Endodermal cell (in vitro differentiated cells): ENCODE measurements around the gene DNM1L. TPM values are rescaled to one million over a fixed set of nuclear protein-coding genes. Genes with fewer than 3 reads are reported as not detected.

Experiments used
- DNase-seq: peaks from one replicate; pipeline ENCODE4 v3.0.0-alpha.2; 2017
- H3K27ac ChIP-seq: 2 replicates; pipeline ENCODE4 v1.5.1; 2013; ENCODE audit warnings: mild to moderate bottlenecking, low read depth, low read length, moderate library complexity
- H3K27me3 ChIP-seq: 2 replicates; pipeline ENCODE4 v1.6.1; 2013; ENCODE audit warnings: mild to moderate bottlenecking, low read length, moderate library complexity; ENCODE audit not compliant: insufficient read depth, control insufficient read depth, poor library complexity, severe bottlenecking
- H3K36me3 ChIP-seq: 2 replicates; pipeline ENCODE4 v1.7.0; 2013; ENCODE audit warnings: mild to moderate bottlenecking, low read length, moderate library complexity; ENCODE audit not compliant: control insufficient read depth, insufficient read depth
- H3K4me1 ChIP-seq: one replicate; pipeline ENCODE4 v1.7.0; 2013; ENCODE audit warnings: low read length; ENCODE audit not compliant: control insufficient read depth, insufficient read depth
- H3K4me3 ChIP-seq: 2 replicates; pipeline ENCODE4 v1.5.1; 2013; ENCODE audit warnings: mild to moderate bottlenecking, low read length, moderate library complexity
- H3K9ac ChIP-seq: 2 replicates; pipeline ENCODE4 v1.6.1; 2013; ENCODE audit warnings: mild to moderate bottlenecking, low read length, moderate library complexity; ENCODE audit not compliant: poor library complexity, severe bottlenecking; ENCODE audit errors: extremely low read depth
- H3K9me3 ChIP-seq: 2 replicates; pipeline ENCODE4 v1.6.1; 2013; ENCODE audit warnings: mild to moderate bottlenecking, low read length, moderate library complexity; ENCODE audit not compliant: control insufficient read depth
- H3K27ac Mint-ChIP-seq: 2 replicates; pipeline ENCODE4 v1.8.0; 2020; ENCODE audit warnings: mixed read lengths
- H3K27me3 Mint-ChIP-seq: 2 replicates; pipeline ENCODE4 v1.8.0; 2021; ENCODE audit warnings: mild to moderate bottlenecking, mixed read lengths; ENCODE audit not compliant: insufficient read depth
- H3K36me3 Mint-ChIP-seq: 2 replicates; pipeline ENCODE4 v1.8.0; 2020; ENCODE audit warnings: low read depth, mixed read lengths
- H3K4me1 Mint-ChIP-seq: 2 replicates; pipeline ENCODE4 v1.8.0; 2020; ENCODE audit warnings: mixed read lengths
- H3K4me3 Mint-ChIP-seq: 2 replicates; pipeline ENCODE4 v1.8.0; 2020; ENCODE audit warnings: mild to moderate bottlenecking, moderate library complexity, mixed read lengths
- H3K9me3 Mint-ChIP-seq: 2 replicates; pipeline ENCODE4 v1.8.0; 2020; ENCODE audit warnings: mild to moderate bottlenecking, mixed read lengths
- WGBS, 2 experiments: methylation state at CpG; one replicate each; pipeline versions ENCODE4 v1.1.5 to v1.1.7; 2013; ENCODE audit warnings: missing lambda C conversion rate in 2 of 2, mixed read lengths in 1 of 2; ENCODE audit not compliant: insufficient coverage in 1 of 2, insufficient read length in 1 of 2; 5-methylcytosine and 5-hydroxymethylcytosine counted together
- total RNA-seq, 2 donors: library from RNA; stranded (reverse); fragmentation: NEBNext Ultra II Directional in 1 of 2; extraction: Animal tissue kit (Norgen Biotek cat#: 25700) in 1 of 2; gene quantifications; 2 replicates in 1 of 2; 3 replicates in 1 of 2; pipeline ENCODE4 v1.2.1, GENCODE V29; 2021
- TF ChIP-seq, protein P1 (sequence below): fragments of 200-600 bp; sonication (generic); conservative IDR thresholded peaks from 2 replicates; pipeline ENCODE4 v1.5.0; 2021; ENCODE audit warnings: antibody characterized with exemption, mild to moderate bottlenecking

The DNM1L gene
- total RNA-seq, 2 donors from 2014 or later, result 100 to 156 TPM

DNA sequence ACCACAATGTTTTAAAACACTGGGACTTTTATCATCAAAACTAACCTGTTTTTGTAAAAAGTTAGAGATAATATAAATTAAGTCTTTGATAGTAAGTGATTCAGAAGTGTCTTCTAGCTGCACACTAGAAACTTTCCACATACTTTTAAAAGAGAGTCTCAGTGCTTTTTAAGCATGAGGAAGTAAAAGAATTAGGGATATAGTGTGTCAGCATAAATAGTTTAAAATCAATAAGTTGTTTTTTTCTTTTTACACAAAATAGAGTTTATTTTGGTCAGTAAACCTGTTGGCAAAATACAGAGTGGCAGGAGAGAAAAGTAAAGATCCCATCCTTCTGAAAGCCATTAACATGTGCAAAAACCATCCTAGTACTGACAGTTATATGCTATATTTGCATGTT is 1.7 kb downstream of the DNM1L start:
- Histone ChIP-seq H3K27ac (no peak overlapping the region), H3K4me3 (peak overlapping the region; percentile 93), H3K36me3 (peaks cover 4% of the 10 kb centered on the region), H3K27me3 (no peaks in the 10 kb centered on the region), H3K9me3 (no peaks in the 10 kb centered on the region), H3K9ac (no peak overlapping the region), H3K4me1 (no peaks in the 10 kb centered on the region)
- Mint-ChIP-seq H3K27me3 (no peaks in the 10 kb centered on the region), H3K36me3 (peaks cover 25% of the 10 kb centered on the region), H3K4me1 (peaks cover 13% of the 10 kb centered on the region), H3K27ac (no peak overlapping the region), H3K4me3 (peak overlapping the region; percentile 83), H3K9me3 (no peaks in the 10 kb centered on the region)
- DNase-seq, result no peak
- TF ChIP-seq, protein P1, sequence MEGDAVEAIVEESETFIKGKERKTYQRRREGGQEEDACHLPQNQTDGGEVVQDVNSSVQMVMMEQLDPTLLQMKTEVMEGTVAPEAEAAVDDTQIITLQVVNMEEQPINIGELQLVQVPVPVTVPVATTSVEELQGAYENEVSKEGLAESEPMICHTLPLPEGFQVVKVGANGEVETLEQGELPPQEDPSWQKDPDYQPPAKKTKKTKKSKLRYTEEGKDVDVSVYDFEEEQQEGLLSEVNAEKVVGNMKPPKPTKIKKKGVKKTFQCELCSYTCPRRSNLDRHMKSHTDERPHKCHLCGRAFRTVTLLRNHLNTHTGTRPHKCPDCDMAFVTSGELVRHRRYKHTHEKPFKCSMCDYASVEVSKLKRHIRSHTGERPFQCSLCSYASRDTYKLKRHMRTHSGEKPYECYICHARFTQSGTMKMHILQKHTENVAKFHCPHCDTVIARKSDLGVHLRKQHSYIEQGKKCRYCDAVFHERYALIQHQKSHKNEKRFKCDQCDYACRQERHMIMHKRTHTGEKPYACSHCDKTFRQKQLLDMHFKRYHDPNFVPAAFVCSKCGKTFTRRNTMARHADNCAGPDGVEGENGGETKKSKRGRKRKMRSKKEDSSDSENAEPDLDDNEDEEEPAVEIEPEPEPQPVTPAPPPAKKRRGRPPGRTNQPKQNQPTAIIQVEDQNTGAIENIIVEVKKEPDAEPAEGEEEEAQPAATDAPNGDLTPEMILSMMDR, result no peak

DNA sequence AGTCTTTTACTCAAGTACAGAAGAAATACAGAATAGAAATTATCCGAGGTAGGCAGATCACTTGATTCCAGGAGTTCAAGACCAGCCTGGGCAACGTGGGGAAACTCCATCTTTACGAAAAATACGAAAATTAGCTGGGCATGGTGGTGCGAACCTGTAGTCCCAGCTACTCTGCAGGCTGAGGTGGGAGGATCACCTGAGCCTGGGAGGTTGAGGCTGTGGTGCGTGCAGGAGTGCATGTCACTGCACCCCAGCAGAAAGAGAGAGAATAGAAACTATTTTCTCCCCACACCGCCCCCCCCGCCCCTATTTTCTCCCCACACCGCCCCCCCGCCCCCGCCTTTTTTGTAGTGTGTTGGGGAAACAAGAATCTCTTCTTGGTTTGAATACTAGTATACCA is 2.2 kb downstream of the DNM1L start:
- peak overlapping the region; percentile 83 for H3K4me3 Mint-ChIP-seq
- H3K36me3 Mint-ChIP-seq, result peaks cover 28% of the 10 kb centered on the region
- H3K27me3 ChIP-seq, result no peaks in the 10 kb centered on the region
- no peak overlapping the region for H3K9ac ChIP-seq
- H3K36me3 ChIP-seq, result peaks cover 8% of the 10 kb centered on the region
- H3K27ac Mint-ChIP-seq, result no peak overlapping the region
- no peak for DNase-seq
- no peaks in the 10 kb centered on the region for H3K9me3 Mint-ChIP-seq
- no peaks in the 10 kb centered on the region for H3K9me3 ChIP-seq
- WGBS, 2 experiments, result 87 to 90% methylated on average over 4 to 5 of the region's 11 CpGs
- no peaks in the 10 kb centered on the region for H3K27me3 Mint-ChIP-seq
- TF ChIP-seq, protein P1, result no peak
- H3K4me1 Mint-ChIP-seq, result peaks cover 13% of the 10 kb centered on the region
- H3K4me3 ChIP-seq, result peak overlapping the region; percentile 93
- no peaks in the 10 kb centered on the region for H3K4me1 ChIP-seq
- no peak overlapping the region for H3K27ac ChIP-seq

DNA sequence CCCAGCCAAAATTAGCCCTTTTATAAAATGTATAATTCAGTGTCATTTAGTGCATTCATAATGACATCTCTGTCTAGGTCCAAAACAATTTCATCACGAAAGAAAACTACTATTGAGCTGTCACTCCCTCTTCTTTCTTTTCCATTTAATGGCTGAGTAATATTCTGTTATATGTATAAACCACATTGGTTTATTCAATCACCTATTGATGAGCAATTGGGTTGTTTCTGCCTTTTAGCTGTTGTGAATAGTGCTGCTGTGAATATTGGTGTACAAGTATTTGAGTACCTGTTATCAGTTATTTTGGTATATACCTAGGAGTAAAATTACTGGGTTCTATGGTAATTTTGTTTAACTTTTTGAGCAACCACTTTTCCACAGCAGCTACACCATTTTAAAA is 7.2 kb downstream of the DNM1L start:
- Mint-ChIP-seq H3K9me3 (peaks cover 4% of the 10 kb centered on the region), H3K4me1 (peaks cover 14% of the 10 kb centered on the region), H3K27ac (no peak overlapping the region), H3K4me3 (no peak overlapping the region), H3K36me3 (peaks cover 47% of the 10 kb centered on the region), H3K27me3 (no peaks in the 10 kb centered on the region)
- no peak for DNase-seq
- H3K4me3 ChIP-seq, result no peak overlapping the region
- TF ChIP-seq, protein P1, result no peak
- peaks cover 16% of the 10 kb centered on the region for H3K36me3 ChIP-seq
- no peak overlapping the region for H3K27ac ChIP-seq
- no peaks in the 10 kb centered on the region for H3K27me3 ChIP-seq
- WGBS, 2 experiments, result 100% methylated on average over 1 of the region's 1 CpG; no CpG with 5 or more reads in 1 of the 2 experiments
- no peaks in the 10 kb centered on the region for H3K4me1 ChIP-seq
- peaks cover 9% of the 10 kb centered on the region for H3K9me3 ChIP-seq
- no peak overlapping the region for H3K9ac ChIP-seq
